Measurements from ENCODE around the gene CAD. TPM values are rescaled to one million over a fixed set of nuclear protein-coding genes. Genes with fewer than 3 reads are reported as not detected.

Gene CAD
- polyA plus RNA-seq, 1 donor from 2014 or later = 14.2 TPM

DNA sequence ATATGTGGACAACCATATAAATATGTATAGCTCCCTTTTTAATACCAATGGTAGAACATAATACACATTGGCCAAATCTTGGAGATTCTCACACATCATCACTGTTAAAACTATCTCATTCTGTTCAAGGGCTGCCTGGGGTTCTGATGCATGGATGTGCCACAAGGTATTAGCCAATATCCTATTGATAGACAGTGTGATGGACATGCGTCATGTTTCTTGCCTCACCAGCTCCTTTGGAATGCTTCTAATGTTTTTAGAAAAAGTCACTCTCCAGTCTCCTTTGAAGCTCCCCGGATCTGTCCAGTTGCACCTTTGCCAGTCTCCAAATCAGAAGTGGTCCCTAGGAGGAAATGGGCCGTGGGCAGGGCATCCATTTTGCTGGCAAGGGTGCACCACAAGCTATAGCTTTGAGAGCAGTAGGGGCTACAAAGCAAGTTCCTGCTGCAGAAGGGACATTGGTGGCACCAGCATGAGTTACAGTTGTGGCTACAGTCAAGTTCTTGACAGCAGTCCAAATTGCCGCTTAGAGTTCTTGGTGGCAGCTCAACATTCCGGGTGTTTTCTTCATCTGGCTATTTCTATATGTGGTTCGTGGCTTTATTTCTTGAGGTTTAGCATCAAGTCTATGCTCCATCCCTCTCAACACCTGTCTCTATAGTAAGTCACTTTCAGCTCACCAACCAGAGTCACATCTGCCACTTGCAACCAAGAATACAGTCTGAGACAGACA, 30.4 kb upstream of the CAD start:
- Histone ChIP-seq H2AFZ (ENCODE audit: low read depth, low read length) (no peak overlapping the region), H3K9ac (ENCODE audit: low read length) (no peak overlapping the region), H3K4me2 (ENCODE audit: low read length) (no peak overlapping the region), H3K4me3 (ENCODE audit: low read length) (no peak overlapping the region), H4K20me1 (ENCODE audit: insufficient read depth) (no peaks in the 10 kb centered on the region), H3F3A (ENCODE audit: insufficient read depth, low read length, poor library complexity, severe bottlenecking) (no peaks in the 10 kb centered on the region), H3K9me3 (ENCODE audit: low read length) (no peaks in the 10 kb centered on the region), H3K9me2 (ENCODE audit: insufficient read depth, low read length) (no peaks in the 10 kb centered on the region), H3K79me2 (replicated peaks; ENCODE audit: insufficient read depth, low read length) (no peaks in the 10 kb centered on the region), H3K27me3 (ENCODE audit: insufficient read depth, low read depth, low read length) (no peaks in the 10 kb centered on the region), H3K27ac (ENCODE audit: low read length) (no peak overlapping the region), H3K36me3 (ENCODE audit: insufficient read depth, low read length) (no peaks in the 10 kb centered on the region)
- TF ChIP-seq, protein P1, sequence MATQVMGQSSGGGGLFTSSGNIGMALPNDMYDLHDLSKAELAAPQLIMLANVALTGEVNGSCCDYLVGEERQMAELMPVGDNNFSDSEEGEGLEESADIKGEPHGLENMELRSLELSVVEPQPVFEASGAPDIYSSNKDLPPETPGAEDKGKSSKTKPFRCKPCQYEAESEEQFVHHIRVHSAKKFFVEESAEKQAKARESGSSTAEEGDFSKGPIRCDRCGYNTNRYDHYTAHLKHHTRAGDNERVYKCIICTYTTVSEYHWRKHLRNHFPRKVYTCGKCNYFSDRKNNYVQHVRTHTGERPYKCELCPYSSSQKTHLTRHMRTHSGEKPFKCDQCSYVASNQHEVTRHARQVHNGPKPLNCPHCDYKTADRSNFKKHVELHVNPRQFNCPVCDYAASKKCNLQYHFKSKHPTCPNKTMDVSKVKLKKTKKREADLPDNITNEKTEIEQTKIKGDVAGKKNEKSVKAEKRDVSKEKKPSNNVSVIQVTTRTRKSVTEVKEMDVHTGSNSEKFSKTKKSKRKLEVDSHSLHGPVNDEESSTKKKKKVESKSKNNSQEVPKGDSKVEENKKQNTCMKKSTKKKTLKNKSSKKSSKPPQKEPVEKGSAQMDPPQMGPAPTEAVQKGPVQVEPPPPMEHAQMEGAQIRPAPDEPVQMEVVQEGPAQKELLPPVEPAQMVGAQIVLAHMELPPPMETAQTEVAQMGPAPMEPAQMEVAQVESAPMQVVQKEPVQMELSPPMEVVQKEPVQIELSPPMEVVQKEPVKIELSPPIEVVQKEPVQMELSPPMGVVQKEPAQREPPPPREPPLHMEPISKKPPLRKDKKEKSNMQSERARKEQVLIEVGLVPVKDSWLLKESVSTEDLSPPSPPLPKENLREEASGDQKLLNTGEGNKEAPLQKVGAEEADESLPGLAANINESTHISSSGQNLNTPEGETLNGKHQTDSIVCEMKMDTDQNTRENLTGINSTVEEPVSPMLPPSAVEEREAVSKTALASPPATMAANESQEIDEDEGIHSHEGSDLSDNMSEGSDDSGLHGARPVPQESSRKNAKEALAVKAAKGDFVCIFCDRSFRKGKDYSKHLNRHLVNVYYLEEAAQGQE (IDR thresholded peaks at IDR 0.05; ENCODE audit: borderline replicate concordance) = no peak
- no peak for TF ChIP-seq MXI1 (conservative IDR thresholded peaks at IDR 0.05; ENCODE audit: poor library complexity, severe bottlenecking)
- TF ChIP-seq EZH2 (IDR thresholded peaks at IDR 0.05; ENCODE audit: borderline replicate concordance, insufficient read depth, low read length, poor library complexity, severe bottlenecking) = no peak
- TF ChIP-seq EP300 (conservative IDR thresholded peaks at IDR 0.05; ENCODE audit: poor library complexity, severe bottlenecking) = no peak
- TF ChIP-seq TAF1 (IDR thresholded peaks at IDR 0.05; ENCODE audit: low read depth) = no peak
- TF ChIP-seq, protein P2, sequence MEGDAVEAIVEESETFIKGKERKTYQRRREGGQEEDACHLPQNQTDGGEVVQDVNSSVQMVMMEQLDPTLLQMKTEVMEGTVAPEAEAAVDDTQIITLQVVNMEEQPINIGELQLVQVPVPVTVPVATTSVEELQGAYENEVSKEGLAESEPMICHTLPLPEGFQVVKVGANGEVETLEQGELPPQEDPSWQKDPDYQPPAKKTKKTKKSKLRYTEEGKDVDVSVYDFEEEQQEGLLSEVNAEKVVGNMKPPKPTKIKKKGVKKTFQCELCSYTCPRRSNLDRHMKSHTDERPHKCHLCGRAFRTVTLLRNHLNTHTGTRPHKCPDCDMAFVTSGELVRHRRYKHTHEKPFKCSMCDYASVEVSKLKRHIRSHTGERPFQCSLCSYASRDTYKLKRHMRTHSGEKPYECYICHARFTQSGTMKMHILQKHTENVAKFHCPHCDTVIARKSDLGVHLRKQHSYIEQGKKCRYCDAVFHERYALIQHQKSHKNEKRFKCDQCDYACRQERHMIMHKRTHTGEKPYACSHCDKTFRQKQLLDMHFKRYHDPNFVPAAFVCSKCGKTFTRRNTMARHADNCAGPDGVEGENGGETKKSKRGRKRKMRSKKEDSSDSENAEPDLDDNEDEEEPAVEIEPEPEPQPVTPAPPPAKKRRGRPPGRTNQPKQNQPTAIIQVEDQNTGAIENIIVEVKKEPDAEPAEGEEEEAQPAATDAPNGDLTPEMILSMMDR (IDR thresholded peaks at IDR 0.05; ENCODE audit: poor library complexity, severe bottlenecking) = no peak
- no peak for TF ChIP-seq SMC3 (conservative IDR thresholded peaks at IDR 0.05; ENCODE audit: poor library complexity)
- TF ChIP-seq RAD21 (conservative IDR thresholded peaks at IDR 0.05) = no peak
- TF ChIP-seq POLR2AphosphoS5 (IDR thresholded peaks at IDR 0.05) = no peak

DNA sequence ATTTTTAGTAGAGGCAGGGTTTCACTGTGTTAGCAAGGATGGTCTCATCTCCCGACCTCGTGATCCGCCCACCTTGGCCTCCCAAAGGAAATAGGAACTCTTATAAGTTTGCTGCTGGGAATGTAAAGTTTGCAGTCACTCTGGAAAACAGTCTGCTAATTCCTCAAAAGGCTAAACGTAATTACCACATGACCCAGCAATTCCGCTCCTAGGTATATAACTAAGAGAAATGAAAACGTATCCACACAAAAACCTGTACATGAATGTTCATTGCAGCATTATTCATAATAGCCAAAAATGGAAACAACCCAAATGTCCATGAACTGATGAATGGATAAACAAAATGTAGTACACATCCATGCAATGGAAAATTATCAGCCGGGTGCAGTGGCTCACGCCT, 27.2 kb upstream of the CAD start:
- Histone ChIP-seq H3K9ac (ENCODE audit: low read length) (no peak overlapping the region), H3K9me2 (ENCODE audit: insufficient read depth, low read length) (no peaks in the 10 kb centered on the region), H3K27ac (ENCODE audit: low read length) (no peak overlapping the region), H3K36me3 (ENCODE audit: insufficient read depth, low read length) (no peaks in the 10 kb centered on the region), H3K79me2 (replicated peaks; ENCODE audit: insufficient read depth, low read length) (no peaks in the 10 kb centered on the region), H3K27me3 (ENCODE audit: insufficient read depth, low read depth, low read length) (no peaks in the 10 kb centered on the region), H3F3A (ENCODE audit: insufficient read depth, low read length, poor library complexity, severe bottlenecking) (no peaks in the 10 kb centered on the region), H4K20me1 (ENCODE audit: insufficient read depth) (no peaks in the 10 kb centered on the region), H3K4me2 (ENCODE audit: low read length) (no peak overlapping the region), H3K9me3 (ENCODE audit: low read length) (no peaks in the 10 kb centered on the region), H3K4me3 (ENCODE audit: low read length) (no peak overlapping the region), H2AFZ (ENCODE audit: low read depth, low read length) (no peak overlapping the region)
- no peak for TF ChIP-seq EZH2 (IDR thresholded peaks at IDR 0.05; ENCODE audit: borderline replicate concordance, insufficient read depth, low read length, poor library complexity, severe bottlenecking)
- TF ChIP-seq POLR2AphosphoS5 (IDR thresholded peaks at IDR 0.05) = no peak
- TF ChIP-seq MXI1 (conservative IDR thresholded peaks at IDR 0.05; ENCODE audit: poor library complexity, severe bottlenecking) = no peak
- TF ChIP-seq RAD21 (conservative IDR thresholded peaks at IDR 0.05) = no peak
- no peak for TF ChIP-seq EP300 (conservative IDR thresholded peaks at IDR 0.05; ENCODE audit: poor library complexity, severe bottlenecking)
- no peak for TF ChIP-seq SMC3 (conservative IDR thresholded peaks at IDR 0.05; ENCODE audit: poor library complexity)
- TF ChIP-seq, protein P2 (IDR thresholded peaks at IDR 0.05; ENCODE audit: poor library complexity, severe bottlenecking) = no peak
- TF ChIP-seq, protein P1 (IDR thresholded peaks at IDR 0.05; ENCODE audit: borderline replicate concordance) = no peak
- no peak for TF ChIP-seq TAF1 (IDR thresholded peaks at IDR 0.05; ENCODE audit: low read depth)

All from neural cell (in vitro differentiated cells).